Kidney tubule cell (primary cell): Measurements from ENCODE around the gene NEURL4.
A peak's percentile ranks its signal among the peaks of the same experiment; 100 is the strongest.

ENCODE experiments used
- DNase-seq: peaks from one replicate; pipeline ENCODE4 v3.0.0-alpha.2; 2018; ENCODE audit warnings: low spot score

NEURL4 gene

GRCh38 chr17:7304179-7304578, 25.0 kb downstream of the NEURL4 start:
- no peak for DNase-seq

- peak; percentile 82 for DNase-seq
Observed at GRCh38 chr17:7296189-7296861, 32.8 kb downstream of the NEURL4 start.

GRCh38 chr17:7295230-7296180, 33.6 kb downstream of the NEURL4 start:
- DNase-seq = no peak

- DNase-seq = peak; percentile 68
Observed at GRCh38 chr17:7294614-7295153, 34.5 kb downstream of the NEURL4 start, which contains the start of gene YBX2. Gene YBX2, minus strand, starts transcription at chr17:7294639. Its CDS starts 139 bp downstream, at chr17:7294500.

GRCh38 chr17:7293816-7294613, 35.1 kb downstream of the NEURL4 start:
- DNase-seq = peak; percentile 11

- DNase-seq = peak; percentile 67
Observed at GRCh38 chr17:7293159-7293558, 36.0 kb downstream of the NEURL4 start.

- DNase-seq = no peak
Observed at GRCh38 chr17:7292729-7293128, 36.4 kb downstream of the NEURL4 start.

GRCh38 chr17:7292194-7292593, 36.9 kb downstream of the NEURL4 start:
- DNase-seq = no peak

GRCh38 chr17:7290685-7291084, 38.5 kb downstream of the NEURL4 start:
- DNase-seq = no peak

GRCh38 chr17:7290166-7290565, 39.0 kb downstream of the NEURL4 start:
- no peak for DNase-seq

GRCh38 chr17:7289256-7290032, 39.7 kb downstream of the NEURL4 start:
- DNase-seq = no peak

- no peak for DNase-seq
Observed at GRCh38 chr17:7285679-7286078, 43.5 kb downstream of the NEURL4 start.

- DNase-seq = no peak
Observed at GRCh38 chr17:7284911-7285310, 44.2 kb downstream of the NEURL4 start.

GRCh38 chr17:7283471-7284216, 45.5 kb downstream of the NEURL4 start:
- no peak for DNase-seq

GRCh38 chr17:7282752-7283321, 46.3 kb downstream of the NEURL4 start:
- DNase-seq = no peak

- DNase-seq = no peak
Observed at GRCh38 chr17:7281953-7282751, 47.0 kb downstream of the NEURL4 start.

GRCh38 chr17:7281074-7281952, 47.8 kb downstream of the NEURL4 start, which contains the start of gene SLC2A4:
Gene SLC2A4, plus strand, starts transcription at chr17:7281718. Its CDS starts 217 bp downstream, at chr17:7281935.
- peak; percentile 92 for DNase-seq

GRCh38 chr17:7280519-7281073, 48.5 kb downstream of the NEURL4 start:
- peak; percentile 81 for DNase-seq
